H1 (cell line): Measurements from ENCODE around the gene NAB1. TPM values are rescaled to one million over a fixed set of nuclear protein-coding genes. Genes with fewer than 3 reads are reported as not detected.

ENCODE experiments used
- ASH2L ChIP-seq: fragments of 200-600, 300-600 bp; sonication (generic); IDR thresholded peaks from one replicate; pipeline ENCODE4 v1.7.1; 2017; ENCODE audit warnings: low read length
- CHD7 ChIP-seq: fragments of 300-600 bp; sonication (generic); IDR thresholded peaks from 2 replicates; pipeline ENCODE4 v1.7.1; 2012; ENCODE audit warnings: low read length, moderate library complexity, mild to moderate bottlenecking, inconsistent platforms; ENCODE audit not compliant: insufficient replicate concordance
- E2F6 ChIP-seq: IDR thresholded peaks from 2 replicates; pipeline ENCODE4 v1.6.1; 2012; ENCODE audit warnings: inconsistent platforms
- KDM1A ChIP-seq: fragments of 200-600, 300-600 bp; sonication (generic); IDR thresholded peaks from 2 replicates; pipeline ENCODE4 v1.7.1; 2016; ENCODE audit warnings: mild to moderate bottlenecking, low read length, borderline replicate concordance
- SIRT6 ChIP-seq: IDR thresholded peaks from one replicate; pipeline ENCODE4 v1.7.1; 2012; ENCODE audit warnings: low read length, inconsistent platforms
- SP1 ChIP-seq: IDR thresholded peaks from 2 replicates; pipeline ENCODE4 v1.6.1; 2011; ENCODE audit warnings: low read depth, low read length
- SP2 ChIP-seq: IDR thresholded peaks from 2 replicates; pipeline ENCODE4 v1.6.1; 2012; ENCODE audit warnings: mild to moderate bottlenecking, low read length, inconsistent platforms
- TCF12 ChIP-seq: IDR thresholded peaks from 2 replicates; pipeline ENCODE4 v1.6.1; 2011; ENCODE audit warnings: low read depth, mild to moderate bottlenecking, low read length
- polyA plus RNA-seq, 7 experiments: library from polyadenylated mRNA; depleted of rRNA in 3 of 7; stranded (reverse) in 5 of 7; unstranded in 2 of 7; fragments of >200 nt in 5 of 7; fragments of 200-250 nt in 2 of 7; gene quantifications; 1 replicate in 5 of 7; 2 replicates in 1 of 7; 4 replicates in 1 of 7; pipeline versions ENCODE4 v1.2.1 to v1.2.3, GENCODE V29; 2011 to 2013; ENCODE audit warnings: missing spikeins in 2 of 7, mixed read lengths in 2 of 7
- total RNA-seq: library from RNA; stranded (reverse); fragmentation: NEBNext Ultra II Directional; extraction: Animal tissue kit (Norgen Biotek cat#: 25700); gene quantifications from 2 replicates; pipeline ENCODE4 v1.2.1, GENCODE V29; 2021

Gene NAB1
- total and polyA plus RNA-seq, 2 of the 8 experiments (the other 6 are each of a cell fraction or from before 2014, with no cell fraction given) = 8.5 to 28.6 TPM

- TF ChIP-seq CHD7 (no peak), ASH2L (no peak), KDM1A (no peak), E2F6 (no peak), SP2 (no peak), SIRT6 (no peak), SP1 (no peak), TCF12 (no peak)
Measured at GRCh38 chr2:190682168-190682567, 33.3 kb downstream of the NAB1 start (continued).
